Activated T-helper 9 cell treated with anti-CD3 and anti-CD28 coated beads, Interleukin-2, amount 50 U/mL, for 16 hours (primary cell): ENCODE data around the gene KIAA0825.

Experiments
- DNase-seq: peaks from one replicate; pipeline ENCODE4 v3.0.0-alpha.2; 2020; ENCODE audit warnings: low read depth

The KIAA0825 gene

GRCh38 chr5:94431696-94432095 lies 186.7 kb downstream of the KIAA0825 start:
- no peak for DNase-seq

GRCh38 chr5:94429566-94429965 lies 188.8 kb downstream of the KIAA0825 start:
- no peak for DNase-seq

GRCh38 chr5:94425396-94425795 lies 193.0 kb downstream of the KIAA0825 start:
- DNase-seq, result no peak

- DNase-seq, result no peak
Observed at GRCh38 chr5:94423411-94423810, 195.0 kb downstream of the KIAA0825 start.

GRCh38 chr5:94422812-94423211 lies 195.6 kb downstream of the KIAA0825 start:
- DNase-seq, result no peak

- DNase-seq, result no peak
Observed at GRCh38 chr5:94420885-94421284, 197.5 kb downstream of the KIAA0825 start.

- DNase-seq, result no peak
Observed at GRCh38 chr5:94415798-94416197, 202.6 kb downstream of the KIAA0825 start.

GRCh38 chr5:94409440-94409839 lies 209.0 kb downstream of the KIAA0825 start:
- no peak for DNase-seq

- DNase-seq, result no peak
Observed at GRCh38 chr5:94407023-94407422, 211.4 kb downstream of the KIAA0825 start.

GRCh38 chr5:94403483-94403882 lies 214.9 kb downstream of the KIAA0825 start:
- DNase-seq, result no peak

- DNase-seq, result no peak
Observed at GRCh38 chr5:94402096-94402495, 216.3 kb downstream of the KIAA0825 start.

GRCh38 chr5:94397508-94397907 lies 220.9 kb downstream of the KIAA0825 start:
- no peak for DNase-seq

- no peak for DNase-seq
Observed at GRCh38 chr5:94396687-94397086, 221.7 kb downstream of the KIAA0825 start.

GRCh38 chr5:94395468-94395867 lies 222.9 kb downstream of the KIAA0825 start:
- no peak for DNase-seq

- no peak for DNase-seq
Observed at GRCh38 chr5:94391996-94392395, 226.4 kb downstream of the KIAA0825 start.

- DNase-seq, result no peak
Observed at GRCh38 chr5:94389515-94389899, 228.9 kb downstream of the KIAA0825 start.

- no peak for DNase-seq
Observed at GRCh38 chr5:94388773-94389514, 229.5 kb downstream of the KIAA0825 start.

GRCh38 chr5:94385767-94386166 lies 232.6 kb downstream of the KIAA0825 start:
- no peak for DNase-seq

GRCh38 chr5:94378062-94378461 lies 240.3 kb downstream of the KIAA0825 start:
- DNase-seq, result no peak

- DNase-seq, result no peak
Observed at GRCh38 chr5:94376672-94377345, 241.6 kb downstream of the KIAA0825 start.

- DNase-seq, result no peak
Observed at GRCh38 chr5:94375801-94376200, 242.6 kb downstream of the KIAA0825 start.

GRCh38 chr5:94374336-94374735 lies 244.1 kb downstream of the KIAA0825 start:
- no peak for DNase-seq

GRCh38 chr5:94367900-94368299 lies 250.5 kb downstream of the KIAA0825 start:
- DNase-seq, result no peak

- no peak for DNase-seq
Observed at GRCh38 chr5:94366811-94367210, 251.6 kb downstream of the KIAA0825 start.
